ENCODE results near the gene FBXL19. TPM values are rescaled to one million over a fixed set of nuclear protein-coding genes. Genes with fewer than 3 reads are reported as not detected.
A peak's percentile ranks its signal among the peaks of the same experiment; 100 is the strongest.

FBXL19 gene
- total and polyA plus RNA-seq, 9 of the 15 experiments (the other 6 are each of a cell fraction or from before 2014, with no cell fraction given), result 0.13 to 48.0 (median 13.5) TPM; not detected in 1

- TF ChIP-seq HNRNPUL1 (IDR thresholded peaks at IDR 0.05; ENCODE audit: low read length) (no peak), HNRNPK (IDR thresholded peaks at IDR 0.05; ENCODE audit: low read depth, low read length, poor library complexity, severe bottlenecking) (no peak), HLTF (IDR thresholded peaks at IDR 0.05) (no peak), RBM22 (IDR thresholded peaks at IDR 0.05; ENCODE audit: low read depth, low read length, poor library complexity, severe bottlenecking) (no peak), U2AF1 (optimal IDR thresholded peaks at IDR 0.05; ENCODE audit: low read depth, low read length) (no peak), NCOA4 (IDR thresholded peaks at IDR 0.05; ENCODE audit: partially characterized antibody) (no peak), SPI1 (IDR thresholded peaks at IDR 0.05; ENCODE audit: borderline replicate concordance, low read depth, low read length) (no peak), LCOR (CRISPR knock-in tag; IDR thresholded peaks at IDR 0.05) (no peak), NRF1 (conservative IDR thresholded peaks at IDR 0.05 in 1 of 2, IDR thresholded peaks at IDR 0.05 in 1 of 2) (no peak)
These were observed 2.5 kb upstream of the FBXL19 start (continued) for GRCh38 chr16:30920891-30921290.

DNA sequence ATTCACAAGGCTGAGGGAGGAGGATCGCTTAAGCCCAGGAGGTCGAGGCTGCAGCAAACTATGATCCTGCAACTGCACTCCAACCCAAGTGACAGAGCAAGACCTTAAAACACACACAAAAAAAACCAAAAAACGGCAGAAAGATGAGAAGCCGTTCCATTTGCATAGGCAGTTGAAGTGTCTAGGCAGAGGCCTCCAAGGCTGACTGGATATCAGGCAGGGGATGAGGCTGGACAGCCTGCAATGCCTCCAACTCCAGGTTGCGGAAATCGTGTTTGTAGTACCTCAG lies 2.0 kb upstream of the FBXL19 start:
- H3K27ac ChIP-seq (ENCODE audit: extremely low read depth, low read depth, low read length), result no peak overlapping the region
- TF ChIP-seq ARNT (IDR thresholded peaks at IDR 0.05) (0 out of 4 replicates have a peak, but pooled peaks of 1 of the 2 experiments have one; percentile 18), TCFL5 (CRISPR knock-in tag; conservative IDR thresholded peaks at IDR 0.05) (no peak), CEBPG (CRISPR knock-in tag; IDR thresholded peaks at IDR 0.05) (no peak), CEBPG (tag; conservative IDR thresholded peaks at IDR 0.05 in 1 of 2, IDR thresholded peaks at IDR 0.05 in 1 of 2) (peak in 1 of 2 experiments; percentile 24; a peak in 1 of 4 replicates), ELF1 (tag; IDR thresholded peaks at IDR 0.05) (peak; percentile 39; the same call in 1 of the 2 replicates), TOE1 (IDR thresholded peaks at IDR 0.05; ENCODE audit: borderline replicate concordance) (0 out of 2 replicates have a peak, but pooled peaks have one; percentile 10), TOE1 (CRISPR knock-in tag; IDR thresholded peaks at IDR 0.05; ENCODE audit: borderline replicate concordance, low read depth) (no peak), ZNF12 (CRISPR knock-in tag; IDR thresholded peaks at IDR 0.05) (0 out of 2 replicates have a peak, but pooled peaks have one; percentile 16), POLR2AphosphoS5 (IDR thresholded peaks at IDR 0.05; ENCODE audit: control insufficient read depth, insufficient read depth, low read depth, low read length) (0 out of 2 replicates have a peak, but pooled peaks have one; percentile 22)
- TF ChIP-seq, protein P1, sequence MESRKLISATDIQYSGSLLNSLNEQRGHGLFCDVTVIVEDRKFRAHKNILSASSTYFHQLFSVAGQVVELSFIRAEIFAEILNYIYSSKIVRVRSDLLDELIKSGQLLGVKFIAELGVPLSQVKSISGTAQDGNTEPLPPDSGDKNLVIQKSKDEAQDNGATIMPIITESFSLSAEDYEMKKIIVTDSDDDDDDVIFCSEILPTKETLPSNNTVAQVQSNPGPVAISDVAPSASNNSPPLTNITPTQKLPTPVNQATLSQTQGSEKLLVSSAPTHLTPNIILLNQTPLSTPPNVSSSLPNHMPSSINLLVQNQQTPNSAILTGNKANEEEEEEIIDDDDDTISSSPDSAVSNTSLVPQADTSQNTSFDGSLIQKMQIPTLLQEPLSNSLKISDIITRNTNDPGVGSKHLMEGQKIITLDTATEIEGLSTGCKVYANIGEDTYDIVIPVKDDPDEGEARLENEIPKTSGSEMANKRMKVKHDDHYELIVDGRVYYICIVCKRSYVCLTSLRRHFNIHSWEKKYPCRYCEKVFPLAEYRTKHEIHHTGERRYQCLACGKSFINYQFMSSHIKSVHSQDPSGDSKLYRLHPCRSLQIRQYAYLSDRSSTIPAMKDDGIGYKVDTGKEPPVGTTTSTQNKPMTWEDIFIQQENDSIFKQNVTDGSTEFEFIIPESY (CRISPR knock-in tag; IDR thresholded peaks at IDR 0.05), result no peak

More for the DNA sequence above, 2.0 kb upstream of the FBXL19 start:
- FAIRE-seq (no peak), ATAC-seq (no peak), DNase-seq (ENCODE audit: extremely low read depth in 1 of 4, low spot score in 3 of 4) (no peak)
- in situ Hi-C loops (cut with MboI), result loop anchor here (5.0 kb wide), 1 partner anchor 74 kb away; no protein-coding TSS in a partner anchor
- Histone ChIP-seq H3K4me3 (peak overlapping the region; percentile 85), H4K20me1 (replicated peaks; ENCODE audit: control insufficient read depth, insufficient read depth, low read length) (0 out of 2 replicates have a peak, but pooled peaks cover 3% of the 10 kb centered on the region), H3K9ac (ENCODE audit: insufficient read depth in 1 of 2, low read depth in 2 of 2, low read length in 2 of 2) (peak overlapping the region; percentile 58 to 77; a peak in 2 of 4 replicates), H3K9me1 (ENCODE audit: control insufficient read depth, insufficient read depth, low read length) (no peaks in the 10 kb centered on the region), H3K27me3 (ENCODE audit: control insufficient read depth in 2 of 2, insufficient read depth in 2 of 2, low read length in 2 of 2) (no peaks in the 10 kb centered on the region; a peak in 1 of 5 replicates), H3K36me3 (ENCODE audit: control insufficient read depth, insufficient read depth, low read length) (peaks cover 13% of the 10 kb centered on the region; the same call in 1 of the 3 replicates), H2AFZ (ENCODE audit: low read depth, low read length) (peak overlapping the region; percentile 89), H3K4me2 (ENCODE audit: insufficient read depth, low read length) (peak overlapping the region; percentile 92), H3K79me2 (ENCODE audit: control insufficient read depth, insufficient read depth, low read length) (peaks cover 17% of the 10 kb centered on the region), H3K4me1 (replicated peaks in 1 of 2; ENCODE audit: control insufficient read depth in 2 of 2, insufficient read depth in 2 of 2, low read length in 2 of 2) (peaks cover 3 to 35% of the 10 kb centered on the region in 2 experiments; a peak in 4 of 5 replicates), H3K9me3 (replicated peaks; ENCODE audit: control insufficient read depth, insufficient read depth, low read depth, low read length) (no peaks in the 10 kb centered on the region)
- 15% methylated on average over 6 of the region's 6 CpGs for WGBS (ENCODE audit: insufficient coverage, low coverage, missing lambda C conversion rate)
- BruUV-seq (replicated peaks), result no TSS peak
- ChIA-PET CTCF (ENCODE audit: low intra/inter-chr PET ratio) (interaction anchor here (1.2 to 1.9 kb wide), 2 partner anchors 76 to 263 kb away, joined by 5 to 20 read pairs; no protein-coding TSS in a partner anchor), POLR2A (interaction anchor here (0.6 kb wide), 1 partner anchor 164 kb away, joined by 3 read pairs; no protein-coding TSS in a partner anchor)
- intact Hi-C loops (cut with micrococcal nuclease), result loop anchor here (1.0 to 5.0 kb wide), 4 partner anchors 27 to 264 kb away; partner anchors contain the start of genes BCL7C and FBRS

All from K562 (cell line).